Anterior cingulate cortex (tissue), 58 donors: ENCODE results near the gene NAALADL2.
"Not testable (repeated sequence)": the region's sequence is repeated elsewhere in the genome, so short reads cannot be mapped to it uniquely, and the experiment has no call there.

Experiments
- DNase-seq, 58 donors: peaks; one replicate each; lab custom pipeline; 2025; lab: John Stamatoyannopoulos, UW

The NAALADL2 gene

DNA sequence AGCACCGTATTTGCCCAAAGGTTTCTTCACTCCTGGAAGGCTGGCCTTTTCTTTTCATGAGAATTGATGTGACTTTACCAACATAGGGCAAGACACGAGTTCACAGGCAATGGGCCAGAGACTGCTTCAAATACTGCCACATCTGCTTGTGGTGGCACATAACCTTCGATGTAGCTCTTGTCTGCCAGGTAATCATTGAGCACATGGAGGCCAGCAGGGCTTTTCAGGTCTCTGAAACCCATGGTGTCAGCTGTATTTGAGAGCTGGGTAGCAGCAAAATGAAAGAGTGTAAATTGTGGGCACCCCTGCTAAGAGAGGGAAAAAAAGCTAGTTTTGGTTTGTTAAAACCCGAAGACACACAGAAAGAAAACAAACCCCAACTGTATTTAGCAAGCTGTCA lies 200.7 kb downstream of the NAALADL2 start:
- no peak for DNase-seq

DNA sequence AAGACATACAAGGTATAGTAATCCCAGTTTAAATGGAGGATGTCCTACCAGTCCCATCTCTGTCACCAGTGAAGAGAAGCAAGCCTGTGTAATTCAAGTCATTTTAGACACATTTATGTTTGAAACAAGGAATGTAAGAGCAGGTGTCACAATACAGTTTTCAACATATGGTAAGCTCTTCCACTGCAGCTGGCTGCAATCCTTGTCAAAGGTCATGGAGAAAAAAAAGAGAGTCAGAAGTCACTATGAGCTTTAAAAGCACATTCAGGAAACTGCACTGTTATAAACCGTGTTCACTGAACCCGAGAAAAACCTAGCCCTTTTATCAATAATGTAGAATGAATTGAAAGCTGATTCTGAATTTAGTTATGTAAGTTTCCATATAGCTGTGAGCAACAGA lies 206.4 kb downstream of the NAALADL2 start:
- no peak for DNase-seq

DNA sequence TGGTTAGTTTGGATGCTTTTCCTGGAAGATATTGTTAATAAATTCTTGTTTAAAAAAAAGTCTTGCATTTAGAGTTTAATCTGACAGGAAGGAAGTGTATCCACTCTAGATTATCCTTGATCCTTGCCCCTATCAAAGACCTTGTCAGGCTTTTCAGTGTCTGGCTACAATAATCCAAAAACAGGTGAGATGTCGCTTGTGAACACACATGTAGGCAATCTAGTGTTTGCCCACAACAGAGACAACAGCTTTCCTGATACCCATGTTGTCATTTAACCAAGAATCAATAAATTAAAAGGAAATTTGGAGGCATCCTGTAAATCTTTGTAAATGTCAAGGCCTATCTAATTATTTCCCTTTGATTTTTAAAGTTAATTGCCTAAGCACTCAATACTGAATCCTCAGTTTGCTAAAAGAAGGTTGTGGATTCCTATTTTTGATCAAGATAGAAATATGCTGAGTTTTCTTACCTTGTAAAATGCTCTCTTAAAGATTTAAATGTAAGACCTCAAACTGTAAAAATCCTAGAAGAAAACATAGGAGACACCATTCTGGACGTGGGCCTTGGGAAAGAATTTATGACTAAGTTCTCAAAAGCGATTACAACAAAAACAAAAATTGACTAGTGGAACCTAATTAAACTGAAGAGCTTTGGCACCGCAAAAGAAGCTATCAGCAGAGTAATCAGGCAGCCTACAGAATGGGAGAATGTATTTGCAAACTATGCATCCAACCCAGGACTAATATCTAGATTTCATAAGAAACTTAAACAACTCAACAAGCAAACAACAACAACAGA lies 207.7 kb downstream of the NAALADL2 start:
- DNase-seq, result no peak

DNA sequence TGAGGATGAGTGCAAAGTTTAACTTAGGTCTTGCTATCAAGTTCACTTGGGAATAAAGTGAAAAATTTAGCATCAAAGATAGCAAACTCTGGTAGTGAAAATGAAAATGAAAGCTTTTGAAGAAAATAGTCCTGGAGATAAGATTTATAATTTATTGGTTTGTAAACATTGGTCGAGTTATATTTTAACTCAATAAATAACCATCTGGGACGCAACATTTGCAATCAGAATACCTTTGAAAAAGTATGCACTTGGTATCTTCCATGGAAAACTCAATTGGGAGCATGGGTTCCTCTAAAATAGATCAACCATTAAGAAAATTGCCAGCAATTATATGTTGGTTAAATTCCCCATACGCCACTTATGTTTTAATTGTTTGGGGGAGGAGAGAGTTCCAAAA lies 209.5 kb downstream of the NAALADL2 start:
- no peak for DNase-seq

DNA sequence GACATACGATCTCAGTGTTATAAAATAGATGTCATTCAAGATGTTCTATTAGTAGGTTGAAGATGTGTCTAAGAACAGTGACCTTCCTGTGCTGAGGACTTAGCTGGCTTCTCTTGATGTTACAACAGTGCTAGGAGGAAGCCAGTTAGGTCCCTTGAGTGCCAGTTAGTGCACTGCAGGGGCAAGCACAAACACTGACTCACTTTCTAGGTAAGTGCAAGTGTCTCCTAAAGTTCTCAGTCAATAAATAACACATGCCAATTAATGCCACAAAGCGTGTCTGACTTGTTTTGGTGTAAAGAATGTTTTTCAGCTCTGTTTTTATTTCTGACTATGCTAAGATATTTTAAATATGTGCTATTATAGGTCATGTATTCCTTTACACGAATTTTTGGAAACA lies 211.8 kb downstream of the NAALADL2 start:
- no peak for DNase-seq

DNA sequence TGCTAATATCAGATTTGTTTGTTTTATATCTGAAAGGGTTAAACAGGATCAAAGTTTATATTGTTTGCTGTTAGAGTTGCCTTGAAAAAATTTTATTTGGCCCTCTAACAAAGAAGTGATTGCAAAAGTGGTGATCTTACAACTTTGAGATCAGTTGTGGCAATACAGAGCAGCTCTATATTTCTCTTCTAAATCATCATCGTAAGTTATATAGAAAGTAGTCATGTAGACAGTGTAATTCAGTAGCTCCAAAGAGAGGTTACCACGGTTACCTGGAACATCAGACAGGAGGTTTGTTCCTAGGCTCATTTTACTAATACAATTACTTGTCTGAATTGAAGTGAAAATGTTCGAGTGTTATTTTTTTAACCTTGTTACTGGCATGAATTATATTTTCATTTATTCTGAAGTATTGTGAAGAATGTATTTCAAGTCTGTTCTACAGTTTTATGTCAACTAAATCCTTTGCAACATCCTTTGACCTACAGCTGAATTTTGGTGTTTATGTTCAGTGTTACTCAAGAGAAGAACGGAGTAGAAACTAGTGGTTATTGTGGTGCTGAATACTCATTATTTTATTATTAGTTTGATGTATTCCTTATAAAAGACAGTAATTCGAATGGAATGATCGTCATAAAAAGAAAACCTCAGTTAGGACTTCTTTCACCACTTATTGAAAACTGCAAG lies 214.2 kb downstream of the NAALADL2 start:
- DNase-seq, result no peak

DNA sequence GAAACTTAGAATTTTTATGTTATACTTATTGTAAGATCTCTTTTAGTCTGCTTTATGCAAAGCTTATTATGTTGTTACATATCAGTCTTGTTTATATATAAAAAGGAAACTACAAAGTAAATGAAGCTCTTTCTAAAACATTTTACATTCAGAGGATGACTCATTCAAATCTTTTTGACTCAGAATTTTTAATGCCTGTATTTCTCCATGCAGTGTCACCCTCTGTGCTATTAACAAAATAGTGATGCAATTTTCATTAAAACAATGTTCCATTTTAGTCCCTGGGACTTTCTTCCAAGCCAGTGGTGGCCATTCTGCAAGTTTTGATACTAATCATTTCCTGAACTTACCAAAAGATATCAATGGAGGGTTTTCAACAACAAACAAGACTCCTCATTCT lies 216.1 kb downstream of the NAALADL2 start:
- no peak for DNase-seq

DNA sequence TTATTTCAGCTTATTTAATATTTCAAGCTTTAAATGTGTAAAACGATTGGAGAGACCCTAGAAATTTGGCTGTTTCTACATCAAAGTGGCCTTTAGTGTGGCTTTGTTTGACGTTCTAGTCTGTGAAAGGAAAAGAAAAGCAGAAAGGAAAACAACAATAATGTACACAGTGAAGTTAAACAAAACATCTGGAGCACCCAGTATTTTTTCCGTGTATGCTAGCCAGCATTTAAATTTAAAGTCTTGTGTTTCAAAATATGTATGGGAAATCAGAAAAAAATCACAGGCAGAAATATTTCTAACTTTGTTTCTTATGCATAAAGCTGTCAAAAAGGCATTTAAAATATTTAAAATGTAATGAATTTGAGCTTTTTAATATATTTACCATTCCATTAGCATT lies 218.1 kb downstream of the NAALADL2 start:
- DNase-seq, result no peak

DNA sequence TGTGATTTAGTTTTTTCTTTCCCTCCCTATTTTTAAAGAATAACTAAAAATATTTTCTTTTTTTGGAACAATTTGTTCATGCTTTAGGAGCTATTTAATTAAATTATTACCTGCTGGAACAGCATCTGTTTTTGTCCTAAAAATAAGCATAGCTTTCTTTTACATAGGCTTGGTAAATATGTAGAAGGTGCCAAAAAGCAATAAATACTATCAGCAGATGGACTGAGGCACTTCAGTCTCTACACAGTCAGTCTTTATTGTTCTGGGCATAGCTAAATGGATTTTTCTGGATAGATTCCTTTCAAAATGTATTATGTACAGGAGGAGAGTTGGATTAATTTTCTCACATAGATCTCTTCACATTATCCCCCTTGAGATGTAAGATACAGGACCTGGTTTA lies 223.5 kb downstream of the NAALADL2 start:
- DNase-seq, result no peak

DNA sequence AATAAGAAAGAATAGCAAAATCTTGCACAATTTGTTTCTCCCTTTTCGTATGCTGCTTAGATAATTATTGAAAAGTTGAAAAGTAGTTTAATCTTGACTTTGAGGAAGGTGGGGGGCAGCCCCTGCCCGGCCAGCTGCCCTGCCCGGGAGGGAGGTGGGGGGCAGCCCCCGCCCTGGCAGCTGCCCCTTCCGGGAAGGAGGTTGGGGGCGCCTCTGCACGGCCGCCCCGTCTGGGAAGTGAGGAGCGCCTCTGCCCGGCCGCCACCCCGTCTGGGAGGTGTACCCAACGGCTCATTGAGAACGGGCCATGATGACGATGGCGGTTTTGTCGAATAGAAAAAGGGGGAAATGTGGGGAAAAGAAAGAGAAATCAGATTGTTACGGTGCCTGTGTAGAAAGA lies 228.0 kb downstream of the NAALADL2 start:
- DNase-seq, result not testable (repeated sequence)

DNA sequence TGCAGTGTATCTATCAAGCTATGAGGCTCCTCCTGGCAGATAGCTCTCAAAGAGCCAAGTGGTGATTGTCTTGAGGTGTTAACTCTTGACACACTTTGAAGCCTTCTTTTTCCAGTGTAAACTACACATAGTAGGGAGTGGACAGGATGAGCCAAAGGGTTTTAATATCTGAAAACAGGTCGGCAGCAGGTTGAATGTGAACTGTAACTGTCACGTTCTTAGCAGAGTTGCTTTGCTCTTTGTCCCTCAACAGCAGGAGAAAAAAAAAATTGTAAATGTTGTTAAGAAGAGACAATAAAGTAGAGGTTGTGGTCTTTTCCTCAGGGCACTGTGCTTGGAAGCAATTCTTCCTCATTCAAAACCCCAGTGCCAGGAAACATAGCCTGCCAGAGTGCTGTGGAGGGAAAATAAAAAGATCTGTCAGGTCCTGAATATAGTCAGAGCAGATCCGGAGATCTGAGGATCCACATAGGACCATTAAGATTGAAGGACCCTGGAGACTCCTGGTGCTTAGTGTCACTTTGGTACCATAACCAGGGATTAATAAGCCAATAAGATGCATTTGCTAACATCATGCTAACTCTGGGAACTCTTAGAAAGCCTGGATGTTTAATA lies 229.7 kb downstream of the NAALADL2 start:
- DNase-seq, result no peak

DNA sequence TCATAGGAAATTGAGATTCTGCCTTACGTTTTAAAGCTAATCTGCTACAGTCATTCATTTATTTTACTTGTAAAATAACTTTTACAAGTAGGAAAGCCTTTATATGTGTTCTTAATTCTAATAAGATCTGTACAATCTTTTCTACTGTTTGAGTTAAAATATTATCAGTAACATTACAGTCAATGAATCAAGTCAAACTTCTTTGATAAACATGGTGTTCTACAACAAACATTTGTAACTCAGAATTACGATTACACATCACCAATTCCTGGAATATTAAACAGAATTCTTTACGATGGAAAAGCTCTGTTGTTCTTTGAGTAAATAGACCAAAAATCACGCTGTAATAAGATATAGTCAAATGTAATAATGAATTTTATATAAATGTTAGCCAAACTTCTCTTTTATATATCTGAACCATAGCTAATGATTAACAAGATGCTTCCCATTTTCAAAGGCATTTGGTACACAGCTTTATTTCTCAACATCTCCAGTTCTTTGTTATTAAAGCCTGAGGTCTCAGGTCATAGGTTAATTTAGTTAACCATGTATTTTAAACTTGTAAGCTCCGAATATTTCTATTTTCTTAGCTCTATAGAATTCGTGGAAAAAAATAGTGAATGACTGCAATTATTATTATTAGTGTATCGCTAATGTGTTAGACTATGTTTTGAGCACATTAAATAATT lies 232.4 kb downstream of the NAALADL2 start:
- no peak for DNase-seq

DNA sequence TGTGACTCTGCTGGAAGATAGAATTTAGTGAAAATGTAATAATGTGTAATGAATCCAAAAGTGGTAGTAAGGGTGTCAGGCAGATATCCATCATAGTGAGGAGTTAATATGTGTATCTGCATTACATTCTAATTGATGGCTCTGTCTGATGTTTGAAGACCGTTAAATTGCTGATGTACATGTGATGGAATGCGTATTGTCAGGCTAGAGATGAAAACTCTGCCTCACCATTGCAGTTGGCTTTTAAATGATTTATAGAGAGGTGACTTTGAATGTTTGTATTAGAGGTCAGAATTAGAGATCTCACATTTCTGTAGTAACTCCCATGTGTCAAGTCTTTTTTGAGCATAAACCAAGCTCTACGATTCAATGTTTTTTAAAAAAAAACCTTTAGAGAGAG lies 234.6 kb downstream of the NAALADL2 start:
- DNase-seq, result no peak

DNA sequence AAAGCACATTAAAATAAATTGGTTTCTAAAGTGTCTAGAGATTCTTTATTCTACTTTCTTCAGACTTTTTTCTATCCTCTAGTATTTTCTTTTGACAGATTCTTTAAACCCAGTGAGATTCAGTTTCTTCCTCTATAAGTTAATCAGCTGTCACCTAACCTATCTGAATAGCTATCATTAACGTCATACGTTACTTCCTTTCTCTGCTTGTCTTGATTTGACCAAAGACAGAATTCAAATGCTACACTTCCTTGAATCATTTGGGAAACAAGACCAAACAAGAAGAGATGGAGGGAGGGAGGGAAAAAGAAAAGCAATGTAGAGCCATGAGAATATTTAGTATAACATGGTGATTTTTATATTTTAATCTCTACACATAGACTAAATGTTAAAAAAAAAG lies 235.2 kb downstream of the NAALADL2 start:
- DNase-seq, result no peak

DNA sequence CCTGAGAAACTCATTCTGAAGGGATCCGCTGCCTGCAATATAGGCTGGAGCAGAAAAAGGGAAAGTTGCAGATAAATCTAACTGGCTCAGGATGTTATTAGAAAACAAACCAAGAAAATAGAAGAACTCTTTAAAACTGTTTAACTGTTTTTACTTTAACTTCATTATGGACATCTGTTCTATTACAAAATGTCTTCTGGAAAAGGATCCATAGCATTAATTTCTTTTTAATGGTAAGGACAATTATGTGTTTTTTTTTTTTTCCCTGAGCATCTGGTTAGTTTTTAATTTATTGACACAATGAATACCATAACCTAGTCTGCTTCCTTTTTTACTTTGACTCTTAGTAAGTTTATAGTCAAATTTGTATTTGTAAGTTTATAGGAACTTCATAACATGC lies 239.5 kb downstream of the NAALADL2 start:
- DNase-seq, result no peak

DNA sequence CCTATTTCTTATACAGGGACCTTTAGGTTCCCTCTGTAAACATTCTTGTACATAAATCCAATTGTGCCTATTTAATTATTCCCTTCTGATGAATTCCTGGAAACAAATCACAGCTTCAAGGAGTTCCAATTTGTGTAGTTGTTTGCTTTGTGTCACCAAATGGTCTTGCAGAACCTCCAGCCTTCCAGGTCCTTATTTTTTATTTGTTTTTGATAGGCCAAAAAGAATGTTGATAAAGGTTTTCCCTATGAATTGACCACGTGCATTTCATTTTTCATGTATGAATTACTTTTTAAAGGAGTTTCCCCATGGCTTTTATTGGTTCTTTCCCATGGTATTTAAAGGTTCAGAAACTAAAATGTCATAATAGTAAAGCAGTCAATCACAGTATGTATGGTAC lies 243.0 kb downstream of the NAALADL2 start:
- no peak for DNase-seq

DNA sequence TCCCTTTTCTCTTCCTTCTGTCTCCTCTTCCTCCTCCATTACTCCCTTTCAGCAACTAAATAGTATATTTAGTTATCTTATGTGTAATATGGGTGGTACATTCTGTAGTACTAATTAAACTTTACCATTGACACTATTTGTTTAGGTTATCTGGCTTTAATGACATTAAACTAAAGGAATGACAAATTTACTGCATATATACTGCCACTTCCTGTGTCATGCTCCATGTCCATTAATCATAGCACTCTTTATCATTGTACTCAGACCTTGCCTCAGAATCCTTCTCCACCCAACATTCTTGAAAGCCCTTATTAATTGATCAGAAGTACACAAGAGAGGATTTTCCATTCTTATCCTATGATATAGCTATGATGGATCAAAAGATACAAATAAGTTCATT lies 244.2 kb downstream of the NAALADL2 start:
- DNase-seq, result no peak

DNA sequence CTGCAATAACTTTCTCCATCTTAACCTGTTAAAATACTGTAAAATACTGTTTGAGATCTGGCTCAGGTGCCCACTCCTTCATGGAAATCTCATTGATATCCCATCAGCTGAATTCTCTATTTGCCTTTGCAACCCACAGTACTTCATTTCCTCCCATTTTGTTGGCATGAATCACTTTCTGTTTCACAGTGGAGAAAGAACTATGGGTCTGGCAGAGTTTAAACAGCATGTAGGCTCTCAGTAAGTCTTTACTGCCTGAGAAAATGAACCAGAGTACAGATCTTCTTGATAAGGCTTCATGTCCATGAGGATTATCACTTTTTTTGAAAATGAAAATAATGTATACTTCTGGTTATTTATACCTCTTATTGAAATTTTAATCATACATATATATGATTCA lies 245.9 kb downstream of the NAALADL2 start:
- no peak for DNase-seq

DNA sequence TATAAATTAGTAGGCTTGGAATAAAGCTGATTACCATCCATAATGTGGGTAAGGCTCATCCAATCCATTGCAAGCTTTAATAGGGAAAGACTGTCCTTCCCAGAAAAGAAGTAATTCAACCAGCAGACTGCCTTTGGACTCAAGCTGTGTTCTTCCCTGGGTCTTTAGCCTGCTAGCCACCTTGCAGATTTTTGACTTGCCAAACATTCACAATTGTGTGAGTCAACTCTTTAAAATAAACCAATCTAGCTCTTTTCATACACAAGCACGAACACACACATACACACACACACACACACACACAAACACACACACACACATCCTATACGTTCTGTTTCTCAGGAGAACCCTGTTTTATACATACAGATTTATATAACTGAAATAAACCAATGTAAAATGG lies 248.1 kb downstream of the NAALADL2 start:
- DNase-seq, result no peak

DNA sequence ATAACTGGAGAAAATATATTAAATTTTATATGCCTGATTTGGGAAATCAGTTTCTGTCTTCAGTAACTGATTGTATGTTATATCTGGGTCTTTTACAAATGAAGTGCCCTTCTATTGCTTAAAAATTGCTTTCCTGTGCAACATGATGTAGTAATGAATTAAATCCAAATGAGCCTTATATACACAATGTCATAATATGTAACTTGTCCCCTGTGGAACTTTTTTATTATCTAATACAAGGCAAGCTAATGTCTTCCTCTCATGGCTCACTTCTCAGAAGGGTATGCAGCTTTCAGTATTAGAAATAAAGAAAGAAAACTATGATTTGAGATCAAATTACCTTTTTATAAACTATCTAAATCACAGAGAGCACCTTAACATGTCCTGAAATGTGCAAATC lies 248.9 kb downstream of the NAALADL2 start:
- no peak for DNase-seq

DNA sequence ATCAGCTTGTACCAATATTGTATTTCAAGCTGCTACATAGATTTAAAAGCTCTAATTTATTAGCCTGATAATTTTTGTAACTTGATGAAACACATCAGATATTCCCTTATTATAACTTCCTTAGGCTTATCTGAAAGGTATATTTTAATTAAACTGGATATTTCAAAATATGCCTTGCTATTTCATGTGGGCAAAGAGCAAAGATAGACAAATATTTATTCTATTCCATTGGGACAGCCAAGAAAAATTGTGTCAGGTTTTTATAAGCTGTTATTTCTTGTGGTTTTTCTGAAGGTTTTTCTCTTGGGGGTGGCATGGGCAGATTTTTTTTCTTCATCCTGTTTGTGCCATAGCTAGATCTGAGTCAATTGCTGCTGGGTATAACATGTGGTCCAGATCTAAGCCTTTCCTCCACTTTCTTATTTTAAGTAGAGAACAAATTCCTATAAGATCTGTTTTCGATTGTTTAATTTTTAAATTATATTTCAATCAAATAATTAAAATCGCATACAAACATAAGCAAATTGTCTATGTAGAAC lies 249.5 kb downstream of the NAALADL2 start:
- no peak for DNase-seq
